GM19324 (cell line): ENCODE results near the gene OCA2.
"Not testable (repeated sequence)": the region's sequence is repeated elsewhere in the genome, so short reads cannot be mapped to it uniquely, and the experiment has no call there.

Experiments
- ATAC-seq: cut with Tn5 transposase; IDR thresholded peaks from one replicate; pipeline ENCODE4 v1.9.1; 2021; ENCODE audit warnings: mild to moderate bottlenecking, moderate library complexity; ENCODE audit not compliant: unreplicated experiment, low FRiP score

Gene OCA2

DNA sequence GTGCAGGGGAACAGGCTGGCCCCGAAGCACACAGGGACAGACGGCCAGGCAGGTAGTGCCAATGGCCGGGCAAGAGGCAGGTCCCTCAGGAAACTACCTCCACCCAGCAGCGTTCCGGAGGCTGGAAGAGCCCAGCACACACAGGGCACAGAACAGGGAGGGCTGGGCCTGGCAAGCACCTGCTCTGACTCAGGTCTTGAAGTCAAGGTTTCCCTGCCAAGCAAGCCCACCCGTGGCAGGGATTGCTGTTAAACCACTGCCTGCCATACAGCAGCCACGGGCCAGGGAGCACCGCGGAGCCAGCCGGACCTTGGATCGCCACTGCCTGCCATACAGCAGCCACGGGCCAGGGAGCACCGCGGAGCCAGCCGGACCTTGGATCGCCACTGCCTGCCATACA lies 22.5 kb upstream of the OCA2 start:
- ATAC-seq: not testable (repeated sequence)

GRCh38 chr15:28120359-28120640 lies 21.2 kb upstream of the OCA2 start:
- ATAC-seq: no peak

GRCh38 chr15:28118531-28118930 lies 19.4 kb upstream of the OCA2 start:
- no peak for ATAC-seq

GRCh38 chr15:28118083-28118482 lies 19.0 kb upstream of the OCA2 start:
- ATAC-seq: no peak

DNA sequence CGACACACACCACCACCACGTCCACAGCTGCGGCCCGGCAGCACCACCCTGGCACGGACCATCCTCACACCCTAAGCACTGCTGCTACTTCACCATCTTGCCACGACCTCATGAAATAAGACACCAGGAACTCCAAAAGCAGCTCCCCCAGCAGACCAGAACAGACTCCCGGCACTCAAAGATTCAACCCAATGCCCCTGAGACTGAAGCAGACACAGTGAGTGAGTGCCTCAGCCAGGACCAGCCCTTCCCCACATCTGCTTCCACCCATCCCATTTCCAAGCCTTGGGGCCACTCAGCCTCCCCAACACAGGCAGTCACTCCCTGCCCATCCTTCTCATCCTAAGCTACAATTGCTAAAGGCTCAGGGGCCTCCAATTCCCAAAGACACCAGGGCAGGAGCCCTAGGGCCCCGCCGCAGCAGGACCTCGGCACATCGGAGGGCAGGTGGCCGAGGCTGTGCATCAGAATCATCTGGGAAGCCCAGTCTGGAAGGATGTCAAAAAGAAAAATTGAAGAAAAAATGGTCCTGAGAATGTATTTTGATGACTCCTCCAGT lies 18.4 kb upstream of the OCA2 start:
- no peak for ATAC-seq

GRCh38 chr15:28116521-28117431 lies 17.7 kb upstream of the OCA2 start:
- no peak for ATAC-seq

GRCh38 chr15:28115871-28116270 lies 16.8 kb upstream of the OCA2 start:
- ATAC-seq: no peak

DNA sequence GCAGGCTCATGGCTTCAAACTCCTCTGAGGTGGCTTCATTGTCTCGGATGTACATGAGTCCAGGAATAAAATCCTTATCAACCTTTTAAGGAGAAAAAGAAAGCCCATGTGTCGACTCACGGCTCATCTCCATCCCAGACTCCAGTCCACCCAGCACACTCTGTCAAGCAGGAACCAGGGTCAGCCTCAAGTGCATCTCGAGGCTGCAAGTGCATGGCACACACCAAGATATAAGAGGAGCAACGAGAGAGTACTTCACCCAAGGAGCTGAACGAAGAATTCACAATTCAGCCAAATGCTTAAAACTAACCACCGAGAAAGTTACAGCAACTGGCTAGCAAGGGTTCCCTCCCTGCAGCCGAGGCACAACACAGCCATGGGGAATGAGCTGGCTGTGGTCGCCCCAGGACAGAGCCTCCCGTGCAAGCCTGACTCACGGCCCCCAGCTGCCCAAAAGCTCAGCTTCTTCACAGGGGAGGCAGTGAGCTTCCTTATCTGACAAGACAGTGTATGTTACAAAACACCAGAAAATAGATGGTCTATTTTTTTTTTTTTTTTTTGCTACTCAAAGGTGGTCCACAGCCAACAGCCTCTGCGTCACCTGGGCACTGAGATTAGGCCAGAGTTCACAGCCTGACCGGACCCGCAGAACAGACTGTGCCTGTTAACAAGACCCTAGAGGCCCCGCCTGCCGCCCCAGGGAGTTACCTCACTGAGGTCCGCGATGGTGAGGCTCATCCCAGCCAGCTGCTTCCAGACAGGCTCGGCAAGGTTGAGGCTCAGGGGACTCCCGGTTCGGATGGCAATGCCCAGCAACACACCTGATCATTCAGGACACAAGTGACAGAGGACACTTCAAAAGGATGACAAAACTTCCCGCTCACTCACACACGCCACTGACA lies 15.9 kb upstream of the OCA2 start:
- ATAC-seq: no peak

GRCh38 chr15:28114114-28114455 lies 15.0 kb upstream of the OCA2 start:
- ATAC-seq: no peak

DNA sequence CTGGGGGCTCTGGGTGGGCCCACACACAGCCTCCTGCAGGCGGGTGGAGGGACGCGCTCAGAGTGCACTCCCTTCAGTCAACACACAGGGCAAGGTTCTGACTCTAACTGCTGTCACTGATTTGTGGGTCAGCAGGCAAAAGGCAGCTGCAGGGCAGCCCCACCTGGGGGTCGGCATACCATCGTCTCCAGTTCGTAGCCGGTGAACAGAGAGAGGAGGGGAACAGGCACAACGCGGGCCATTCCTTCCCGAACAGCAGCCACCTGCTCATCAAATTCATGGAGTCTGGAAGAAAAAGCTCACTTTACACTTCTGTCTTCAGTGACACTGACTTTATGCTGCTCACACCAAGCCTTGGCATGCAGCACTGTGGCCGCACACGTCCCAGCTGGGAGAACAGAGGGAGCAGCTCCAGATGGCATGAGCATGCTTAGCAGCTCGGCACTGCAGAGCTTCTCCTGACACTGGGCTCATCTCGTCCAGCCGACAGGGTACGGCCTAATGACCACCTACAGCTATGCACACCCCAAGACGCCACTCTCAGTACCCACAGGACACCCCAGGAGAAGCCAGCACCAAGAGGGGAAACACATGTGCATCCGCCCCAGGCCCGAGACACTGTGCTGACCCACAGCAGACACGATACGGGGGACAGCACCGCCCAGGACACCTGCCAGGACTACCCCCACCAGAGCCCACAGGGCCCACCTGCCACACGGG lies 14.4 kb upstream of the OCA2 start:
- ATAC-seq: no peak

DNA sequence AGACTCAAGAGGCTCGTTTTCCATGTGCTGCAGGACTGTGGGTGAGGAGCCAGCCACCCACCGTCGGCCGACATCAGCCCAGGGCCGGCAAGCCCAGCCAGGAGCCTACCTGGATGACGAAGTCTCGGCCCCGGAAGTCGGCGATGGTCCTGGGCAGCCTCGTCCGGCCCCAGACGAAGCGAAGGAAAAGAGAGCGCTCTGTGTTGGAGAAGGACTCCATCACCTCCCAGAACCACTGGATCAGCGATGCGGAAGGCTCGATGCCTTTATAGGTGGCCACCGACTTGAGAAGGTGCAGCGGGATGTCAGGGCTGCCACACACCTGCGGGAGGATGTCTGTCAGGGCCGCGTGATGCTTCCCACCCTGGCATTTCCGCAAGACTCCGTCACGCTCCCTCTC lies 13.8 kb upstream of the OCA2 start:
- ATAC-seq: no peak

GRCh38 chr15:28112101-28112760 lies 13.1 kb upstream of the OCA2 start:
- ATAC-seq: no peak

- no peak for ATAC-seq
These were observed 12.4 kb upstream of the OCA2 start for GRCh38 chr15:28111543-28111942.

GRCh38 chr15:28110481-28110881 lies 11.4 kb upstream of the OCA2 start:
- ATAC-seq: no peak

DNA sequence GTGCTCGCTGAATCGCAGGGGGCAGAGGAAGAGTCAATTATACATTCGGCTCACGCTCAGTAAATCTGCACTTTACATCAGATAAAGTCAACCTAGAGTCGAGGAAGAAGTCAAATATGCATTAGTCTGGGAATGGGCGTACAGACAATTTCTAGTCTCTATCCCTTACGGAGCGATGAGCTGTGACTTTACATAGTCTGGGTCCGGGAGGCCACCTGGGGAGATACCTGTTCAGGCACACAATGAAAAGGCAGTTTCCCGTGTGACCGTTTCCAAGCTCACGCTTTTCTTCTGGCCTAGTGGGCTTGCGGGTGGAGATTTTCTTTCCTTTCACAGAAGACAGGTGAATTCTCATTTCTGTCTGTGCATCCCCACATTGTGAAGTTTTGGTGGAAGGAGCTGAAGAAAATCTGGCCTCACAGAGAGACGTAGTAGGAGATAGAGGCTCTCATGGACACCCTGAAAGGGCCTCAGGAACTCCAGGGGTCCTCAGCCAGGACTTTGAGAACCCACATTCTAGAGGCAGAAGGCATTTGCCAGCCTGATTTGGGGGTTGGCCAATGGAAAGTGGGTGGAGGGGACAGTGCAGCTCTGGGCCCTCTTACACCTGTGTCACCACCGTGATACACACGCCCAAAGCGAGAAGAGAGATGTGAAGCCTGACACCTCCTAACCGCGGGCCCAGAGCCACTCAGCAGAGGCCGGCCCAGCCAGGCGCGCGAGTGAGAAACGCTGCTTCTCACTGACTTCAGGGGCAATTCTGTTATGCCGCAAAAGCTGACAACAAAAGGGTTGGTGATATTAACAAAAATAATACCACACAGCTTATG lies 10.7 kb upstream of the OCA2 start:
- no peak for ATAC-seq

DNA sequence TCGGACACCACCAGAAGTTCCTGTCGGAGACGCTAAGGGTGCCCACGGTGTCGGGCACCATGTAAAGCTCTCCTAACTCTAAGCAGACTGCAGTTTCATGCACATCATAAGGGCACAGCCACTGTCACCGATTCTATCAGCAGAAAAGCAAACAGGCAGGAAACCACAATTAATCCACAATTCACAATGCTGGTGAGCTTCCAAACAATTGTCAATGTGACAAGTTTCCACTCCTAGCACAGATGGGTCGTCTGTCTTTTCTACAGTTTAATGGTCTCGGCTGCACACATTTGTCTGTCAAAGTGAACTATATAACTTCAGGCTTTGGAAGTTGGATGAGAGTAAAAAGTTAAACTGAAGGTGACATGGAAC lies 8.8 kb upstream of the OCA2 start:
- ATAC-seq: no peak

GRCh38 chr15:28107111-28107903 lies 8.2 kb upstream of the OCA2 start:
- ATAC-seq: no peak

- no peak for ATAC-seq
These were observed 7.4 kb upstream of the OCA2 start for GRCh38 chr15:28106294-28107110.
